Memory B cell (primary cell): ENCODE data around the gene FUCA1.
"Not testable (repeated sequence)": the region's sequence is repeated elsewhere in the genome, so short reads cannot be mapped to it uniquely, and the experiment has no call there.

Experiments
- ATAC-seq: fragments of 150-1000 bp; cut with Tn5 transposase; 2 replicates; pipeline ENCODE4 v1.10.0; 2021; ENCODE audit warnings: low read depth, mild to moderate bottlenecking, moderate library complexity
- DNase-seq, 2 donors: peaks; one replicate each; pipeline ENCODE4 v3.0.0; 2022; ENCODE audit warnings: low spot score in 2 of 2
- H3K27ac Mint-ChIP-seq: one replicate; pipeline ENCODE4 v1.8.0; 2022; ENCODE audit warnings: mild to moderate bottlenecking, moderate library complexity, mixed read lengths
- H3K27me3 Mint-ChIP-seq: one replicate; pipeline ENCODE4 v1.8.0; 2022; ENCODE audit warnings: mixed read lengths
- H3K36me3 Mint-ChIP-seq: one replicate; pipeline ENCODE4 v1.8.0; 2022; ENCODE audit warnings: mild to moderate bottlenecking, mixed read lengths
- H3K4me1 Mint-ChIP-seq: one replicate; pipeline ENCODE4 v1.8.0; 2022; ENCODE audit warnings: mixed read lengths
- H3K4me3 Mint-ChIP-seq: one replicate; pipeline ENCODE4 v1.8.0; 2022; ENCODE audit warnings: mild to moderate bottlenecking, moderate library complexity, mixed read lengths
- H3K9me3 Mint-ChIP-seq: one replicate; pipeline ENCODE4 v1.8.0; 2022; ENCODE audit warnings: mixed read lengths

The FUCA1 gene

DNA sequence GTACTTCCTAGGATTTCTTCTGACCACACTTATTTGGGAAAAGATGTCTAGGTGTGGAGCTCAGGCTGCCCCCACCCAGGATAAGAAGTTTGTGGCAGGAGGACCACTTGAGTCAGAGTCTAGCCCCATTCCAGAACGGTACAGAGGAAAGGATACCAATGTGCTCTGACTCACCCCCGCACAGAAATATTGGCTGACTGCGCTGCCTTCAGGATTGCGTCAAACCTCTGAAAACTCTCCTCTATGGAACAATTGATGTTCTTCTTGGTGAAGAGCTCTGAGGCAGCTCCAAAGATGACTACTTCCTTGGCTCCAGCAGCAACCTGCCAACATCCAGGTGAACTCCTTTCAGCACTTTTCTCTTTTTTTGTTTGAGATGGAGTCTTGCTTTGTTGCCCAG, 54.1 kb downstream of the FUCA1 start:
- ATAC-seq (no peak), DNase-seq (no peak)
- Mint-ChIP-seq H3K36me3 (peaks cover 11% of the 10 kb centered on the region), H3K4me1 (peaks cover 24% of the 10 kb centered on the region), H3K27me3 (no peaks in the 10 kb centered on the region), H3K9me3 (no peaks in the 10 kb centered on the region), H3K27ac (no peak overlapping the region), H3K4me3 (no peak overlapping the region)

GRCh38 chr1:23810818-23811540, 57.1 kb downstream of the FUCA1 start:
- DNase-seq (peak; percentile 78 to 84), ATAC-seq (peak; percentile 84)
- Mint-ChIP-seq H3K27me3 (no peaks in the 10 kb centered on the region), H3K27ac (peak overlapping the region; percentile 21), H3K4me3 (no peak overlapping the region), H3K4me1 (peaks cover 21% of the 10 kb centered on the region), H3K9me3 (no peaks in the 10 kb centered on the region), H3K36me3 (peaks cover 10% of the 10 kb centered on the region)

- ATAC-seq: peak; percentile 90
- H3K4me3 Mint-ChIP-seq: no peak overlapping the region
- H3K27ac Mint-ChIP-seq: peak overlapping the region; percentile 21
- H3K36me3 Mint-ChIP-seq: peaks cover 16% of the 10 kb centered on the region
- H3K27me3 Mint-ChIP-seq: no peaks in the 10 kb centered on the region
- peaks cover 21% of the 10 kb centered on the region for H3K4me1 Mint-ChIP-seq
- peak; percentile 78 to 82 for DNase-seq
- no peaks in the 10 kb centered on the region for H3K9me3 Mint-ChIP-seq
These were observed 58.3 kb downstream of the FUCA1 start for GRCh38 chr1:23809751-23810171.

- H3K27ac Mint-ChIP-seq: no peak overlapping the region
These were observed 60.6 kb downstream of the FUCA1 start for GRCh38 chr1:23807453-23807852.

DNA sequence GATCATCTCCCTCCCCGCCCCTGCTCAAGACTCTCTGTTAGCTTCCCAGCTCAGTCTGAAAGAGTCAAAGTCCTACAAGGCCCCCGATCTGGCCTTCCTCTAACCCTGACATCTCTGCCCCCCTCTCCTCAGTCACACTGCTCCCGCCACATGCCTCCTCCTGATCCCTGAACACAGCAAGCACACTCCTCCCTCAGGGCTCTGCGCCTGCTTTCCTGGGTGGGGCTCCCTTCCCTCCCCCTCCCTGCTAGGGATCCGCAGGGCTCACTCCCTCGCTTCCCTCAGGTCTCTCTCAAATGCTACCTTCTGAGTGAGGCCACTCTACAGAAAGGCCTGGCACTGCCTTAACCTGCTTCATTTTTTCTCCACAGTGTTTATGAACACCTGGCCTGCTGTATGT, 61.8 kb downstream of the FUCA1 start:
- Mint-ChIP-seq H3K9me3 (no peaks in the 10 kb centered on the region), H3K4me1 (peaks cover 17% of the 10 kb centered on the region), H3K27me3 (no peaks in the 10 kb centered on the region), H3K27ac (no peak overlapping the region), H3K36me3 (peaks cover 15% of the 10 kb centered on the region), H3K4me3 (no peak overlapping the region)
- DNase-seq: no peak
- ATAC-seq: no peak

More at GRCh38 chr1:23807453-23807852, 60.6 kb downstream of the FUCA1 start:
- H3K27me3 Mint-ChIP-seq: no peaks in the 10 kb centered on the region
- DNase-seq (no peak), ATAC-seq (no peak)
- H3K4me1 Mint-ChIP-seq: peaks cover 19% of the 10 kb centered on the region
- H3K9me3 Mint-ChIP-seq: no peaks in the 10 kb centered on the region
- no peak overlapping the region for H3K4me3 Mint-ChIP-seq
- H3K36me3 Mint-ChIP-seq: peaks cover 18% of the 10 kb centered on the region

DNA sequence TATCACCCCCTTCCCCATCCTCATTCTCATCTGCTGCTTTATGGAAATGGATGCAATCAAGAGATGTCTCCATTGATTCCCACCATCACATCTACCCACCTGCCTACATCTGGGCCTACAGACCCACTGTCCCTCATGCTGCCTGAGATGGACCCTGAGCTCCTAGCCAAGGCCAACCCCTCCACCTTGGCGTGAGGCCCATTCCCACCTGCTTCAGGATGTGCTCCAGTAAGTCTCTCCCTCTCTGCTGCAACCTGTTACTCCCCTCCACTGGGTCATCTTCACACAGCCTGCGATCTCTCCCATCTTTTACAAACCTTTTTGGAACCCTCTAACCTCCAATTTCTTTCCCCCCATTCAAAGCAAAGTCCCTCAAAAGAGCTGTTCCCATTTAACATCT, 63.1 kb downstream of the FUCA1 start:
- Mint-ChIP-seq H3K9me3 (no peaks in the 10 kb centered on the region), H3K27ac (peak overlapping the region; percentile 42), H3K4me1 (peaks cover 9% of the 10 kb centered on the region), H3K36me3 (peaks cover 13% of the 10 kb centered on the region), H3K4me3 (no peak overlapping the region), H3K27me3 (no peaks in the 10 kb centered on the region)
- ATAC-seq (no peak), DNase-seq (no peak)

- H3K9me3 Mint-ChIP-seq: no peaks in the 10 kb centered on the region
- H3K36me3 Mint-ChIP-seq: peaks cover 13% of the 10 kb centered on the region
- H3K4me3 Mint-ChIP-seq: no peak overlapping the region
- H3K27me3 Mint-ChIP-seq: no peaks in the 10 kb centered on the region
- H3K27ac Mint-ChIP-seq: peak overlapping the region; percentile 42
- ATAC-seq: no peak
- H3K4me1 Mint-ChIP-seq: peaks cover 6% of the 10 kb centered on the region
- DNase-seq: no peak
These were observed 63.8 kb downstream of the FUCA1 start for GRCh38 chr1:23804183-23804835.

GRCh38 chr1:23803674-23804073, 64.4 kb downstream of the FUCA1 start:
- Mint-ChIP-seq H3K4me1 (peaks cover 6% of the 10 kb centered on the region), H3K36me3 (peaks cover 13% of the 10 kb centered on the region), H3K27ac (no peak overlapping the region), H3K4me3 (no peak overlapping the region), H3K27me3 (no peaks in the 10 kb centered on the region), H3K9me3 (no peaks in the 10 kb centered on the region)
- DNase-seq (no peak), ATAC-seq (no peak)

DNA sequence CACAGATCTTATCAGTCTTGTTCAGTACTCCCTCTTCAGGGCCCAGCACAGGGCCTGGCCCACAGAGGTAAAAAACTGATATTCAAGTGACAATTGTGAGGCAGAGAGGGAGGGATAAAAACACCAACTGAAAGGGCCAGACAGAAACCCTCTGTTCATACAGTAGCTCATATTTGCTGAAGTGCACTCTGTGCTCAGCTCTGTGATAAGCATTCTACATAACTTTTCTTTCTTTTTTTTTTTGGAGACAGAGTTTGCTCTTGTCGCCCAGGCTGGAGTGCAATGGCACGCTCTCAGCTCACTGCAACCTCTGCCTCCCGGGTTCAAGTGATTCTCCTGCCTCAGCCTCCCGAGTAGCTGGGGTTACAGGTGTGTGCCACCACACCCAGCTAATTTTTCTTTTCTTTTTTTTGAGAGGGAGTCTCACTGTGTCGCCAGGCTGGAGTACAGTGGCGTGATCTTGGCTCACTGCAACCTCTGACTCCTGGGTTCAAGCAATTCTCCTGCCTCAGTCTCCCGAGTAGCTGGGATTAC, 65.2 kb downstream of the FUCA1 start:
- H3K36me3 Mint-ChIP-seq: peaks cover 13% of the 10 kb centered on the region
- H3K27me3 Mint-ChIP-seq, H3K27ac Mint-ChIP-seq, H3K4me3 Mint-ChIP-seq, ATAC-seq, H3K4me1 Mint-ChIP-seq, H3K9me3 Mint-ChIP-seq, DNase-seq: not testable (repeated sequence)

DNA sequence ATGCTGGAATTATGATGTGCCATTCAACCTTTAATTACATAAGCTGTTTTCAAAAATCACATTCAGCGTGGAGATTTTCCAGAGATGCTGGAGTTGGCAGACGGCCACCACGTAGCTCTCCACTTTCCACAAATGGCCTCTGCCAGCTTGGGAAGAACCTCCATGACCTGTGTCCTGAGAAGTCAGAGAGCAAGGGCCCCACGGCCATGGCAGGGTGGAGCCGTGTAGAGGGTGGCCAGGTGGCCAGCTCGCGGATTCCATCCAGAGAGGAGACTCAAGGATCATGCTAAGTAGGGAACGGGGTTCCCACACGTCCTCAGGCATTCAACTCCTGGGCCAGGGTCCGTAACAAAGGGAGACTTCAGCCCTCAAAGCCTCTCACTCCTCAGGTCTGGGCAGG, 66.2 kb downstream of the FUCA1 start:
- ATAC-seq (no peak), DNase-seq (no peak)
- peaks cover 6% of the 10 kb centered on the region for H3K4me1 Mint-ChIP-seq
- H3K36me3 Mint-ChIP-seq: peaks cover 9% of the 10 kb centered on the region
- H3K4me3 Mint-ChIP-seq: peak overlapping the region; percentile 55
- no peaks in the 10 kb centered on the region for H3K9me3 Mint-ChIP-seq
- no peak overlapping the region for H3K27ac Mint-ChIP-seq
- H3K27me3 Mint-ChIP-seq: no peaks in the 10 kb centered on the region

DNA sequence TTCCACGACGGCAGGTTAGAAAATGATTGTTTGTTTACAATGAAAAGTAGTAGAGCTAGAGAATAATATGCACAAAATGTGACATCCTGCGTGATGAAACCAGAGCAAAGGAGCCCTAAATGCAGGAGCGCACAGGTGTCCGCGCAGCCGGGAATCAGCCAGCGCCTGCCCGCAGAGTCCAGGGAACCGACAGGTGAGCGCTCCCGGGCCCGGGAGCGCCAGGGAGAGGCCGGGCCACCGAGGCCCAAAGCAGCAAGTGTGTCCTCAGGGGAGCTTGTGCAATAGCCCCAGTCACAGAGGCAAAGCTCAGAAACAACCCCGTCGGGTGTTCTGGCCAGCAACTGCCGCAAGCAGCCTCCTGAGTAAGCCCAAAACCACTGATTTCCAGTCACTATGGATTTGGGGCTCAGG, 66.7 kb downstream of the FUCA1 start:
- peaks cover 6% of the 10 kb centered on the region for H3K4me1 Mint-ChIP-seq
- H3K36me3 Mint-ChIP-seq: peaks cover 11% of the 10 kb centered on the region
- peak overlapping the region; percentile 83 for H3K27ac Mint-ChIP-seq
- peak overlapping the region; percentile 88 for H3K4me3 Mint-ChIP-seq
- DNase-seq (no peak), ATAC-seq (no peak)
- H3K9me3 Mint-ChIP-seq: no peaks in the 10 kb centered on the region
- no peaks in the 10 kb centered on the region for H3K27me3 Mint-ChIP-seq

GRCh38 chr1:23800400-23801337, 67.4 kb downstream of the FUCA1 start, which contains the start of gene GALE:
Gene GALE (minus strand): TSS chr1:23800754. CDS start chr1:23799007, 1,747 bp downstream.
- Mint-ChIP-seq H3K27ac (peak within 1 kb of the TSS; percentile 83), H3K4me1 (peaks cover 6% of the 10 kb centered on the region), H3K4me3 (peak within 1 kb of the TSS; percentile 88), H3K36me3 (peaks cover 11% of the 10 kb centered on the region), H3K9me3 (no peaks in the 10 kb centered on the region), H3K27me3 (no peaks in the 10 kb centered on the region)
- peak; percentile 89 to 93 for DNase-seq
- peak; percentile 92 for ATAC-seq

DNA sequence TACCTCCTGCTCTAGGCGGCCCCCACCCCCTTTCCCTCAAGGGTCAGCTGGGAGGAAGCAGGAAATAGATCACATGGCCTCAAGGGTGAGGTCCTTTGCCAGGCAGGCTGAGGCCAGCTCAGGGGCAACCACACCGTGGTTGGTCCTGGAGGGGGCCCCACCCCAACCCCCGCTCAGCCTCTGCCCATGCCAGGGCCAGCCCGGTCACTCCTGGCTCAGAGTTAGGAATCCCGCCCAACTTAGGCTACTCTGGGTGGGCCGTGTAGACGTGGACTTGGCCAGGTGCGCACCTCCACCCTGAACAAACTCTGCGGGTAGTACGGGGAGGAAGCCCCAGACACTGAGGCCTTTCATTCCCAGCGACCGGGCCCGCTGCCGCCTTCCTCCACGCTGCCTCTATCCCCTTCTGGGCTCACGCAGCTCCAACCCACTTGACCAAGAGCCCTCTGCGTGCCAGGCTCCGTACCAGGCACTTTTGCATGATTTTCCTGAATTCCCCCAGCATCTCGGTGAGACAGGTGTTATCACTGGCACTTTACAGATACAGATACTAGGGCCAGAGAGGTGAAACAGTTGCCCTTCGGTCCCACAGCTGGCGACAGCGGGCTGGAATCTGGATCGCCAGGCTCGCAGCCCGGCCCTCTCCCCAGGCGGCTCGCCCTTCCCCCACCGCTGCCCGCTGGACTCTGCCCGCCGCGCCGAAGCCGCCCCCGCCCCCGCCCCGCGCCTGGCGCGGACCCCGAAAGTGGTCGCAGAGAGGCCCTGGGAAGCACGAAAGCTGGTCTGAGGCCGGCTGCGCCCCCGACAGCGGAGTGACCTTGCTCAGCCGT, 68.3 kb downstream of the FUCA1 start:
- H3K27me3 Mint-ChIP-seq: no peaks in the 10 kb centered on the region

More for the DNA sequence above, 68.3 kb downstream of the FUCA1 start:
- H3K9me3 Mint-ChIP-seq: no peaks in the 10 kb centered on the region
- DNase-seq (peak in 1 of 2 donors; percentile 20), ATAC-seq (no peak)
- H3K4me1 Mint-ChIP-seq: peaks cover 6% of the 10 kb centered on the region
- H3K27ac Mint-ChIP-seq: no peak overlapping the region
- peaks cover 9% of the 10 kb centered on the region for H3K36me3 Mint-ChIP-seq
- H3K4me3 Mint-ChIP-seq: peak overlapping the region; percentile 88
